Suprapubic skin (tissue), 4 donors: ENCODE results near the gene MANBA. TPM values are rescaled to one million over a fixed set of nuclear protein-coding genes. Genes with fewer than 3 reads are reported as not detected.

Source experiments
- DNase-seq, 2 donors: peaks; one replicate each; pipeline ENCODE4 v3.0.0-alpha.2; 2019; ENCODE audit warnings: low spot score in 2 of 2
- H3K27ac ChIP-seq: fragments of 200-600 bp; sonication (generic); one replicate; pipeline ENCODE4 v1.5.1; 2019
- H3K27me3 ChIP-seq: fragments of 200-600 bp; sonication (generic); one replicate; pipeline ENCODE4 v1.5.1; 2019
- H3K36me3 ChIP-seq: fragments of 200-600 bp; sonication (generic); one replicate; pipeline ENCODE4 v1.5.1; 2019
- H3K4me1 ChIP-seq: fragments of 200-600 bp; sonication (generic); one replicate; pipeline ENCODE4 v1.5.1; 2019
- H3K4me3 ChIP-seq: fragments of 200-600 bp; sonication (generic); one replicate; pipeline ENCODE4 v1.5.1; 2019; ENCODE audit warnings: mild to moderate bottlenecking
- H3K9me3 ChIP-seq: fragments of 200-600 bp; sonication (generic); one replicate; pipeline ENCODE4 v1.5.1; 2019
- CTCF ChIP-seq, 2 donors: fragments of 200-600 bp in 1 of 2; fragments of 450-650 bp in 1 of 2; sonication (generic) in 1 of 2; IDR thresholded peaks; one replicate each; pipeline ENCODE4 v1.5.1; 2016 to 2019; ENCODE audit warnings: antibody characterized with exemption in 2 of 2, mild to moderate bottlenecking in 1 of 2, moderate library complexity in 1 of 2
- EP300 ChIP-seq: sonication (generic); formaldehyde crosslinking; IDR thresholded peaks from one replicate; pipeline ENCODE4 v1.6.1; 2017; ENCODE audit warnings: antibody characterized with exemption
- POLR2A ChIP-seq, 2 donors: fragments of 450-650 bp; IDR thresholded peaks; one replicate each; pipeline ENCODE4 v1.6.1; 2017; ENCODE audit warnings: antibody characterized with exemption in 2 of 2, mild to moderate bottlenecking in 2 of 2, moderate library complexity in 2 of 2
- POLR2AphosphoS5 ChIP-seq, 3 donors: sonication (generic); formaldehyde crosslinking; IDR thresholded peaks; one replicate each; pipeline ENCODE4 v1.6.1; 2017; ENCODE audit warnings: antibody characterized with exemption in 3 of 3
- WGBS: methylation state at CpG from one replicate; pipeline ENCODE4 v1.1.5; 2018; 5-methylcytosine and 5-hydroxymethylcytosine counted together
- total RNA-seq, 4 donors: library from RNA; depleted of rRNA; stranded (reverse); fragments of >200 nt; gene quantifications; one replicate each; pipeline ENCODE4 v1.1.0, GENCODE V29; 2016

The MANBA gene
- total RNA-seq, 4 donors from 2014 or later = 11.0 to 36.1 (median 21.1) TPM

- TF ChIP-seq POLR2A (IDR thresholded peaks at IDR 0.05) (no peak), EP300 (no peak), POLR2AphosphoS5 (IDR thresholded peaks at IDR 0.05) (no peak), CTCF (IDR thresholded peaks at IDR 0.05) (no peak)
- no peak overlapping the region for H3K27ac ChIP-seq
- no peak for DNase-seq
- H3K4me3 ChIP-seq = no peak overlapping the region
- no peaks in the 10 kb centered on the region for H3K9me3 ChIP-seq
- WGBS = 90% methylated on average over 4 of the region's 4 CpGs
- H3K36me3 ChIP-seq = peaks cover 78% of the 10 kb centered on the region
- H3K27me3 ChIP-seq = no peaks in the 10 kb centered on the region
- peaks cover 2% of the 10 kb centered on the region for H3K4me1 ChIP-seq
Observed at GRCh38 chr4:102596532-102596931, 164.2 kb downstream of the MANBA start.

GRCh38 chr4:102594000-102594399 is 166.8 kb downstream of the MANBA start:
- DNase-seq = no peak
- Histone ChIP-seq H3K9me3 (no peaks in the 10 kb centered on the region), H3K4me3 (no peak overlapping the region), H3K36me3 (peaks cover 71% of the 10 kb centered on the region), H3K27ac (no peak overlapping the region), H3K27me3 (no peaks in the 10 kb centered on the region), H3K4me1 (no peaks in the 10 kb centered on the region)
- TF ChIP-seq POLR2A (IDR thresholded peaks at IDR 0.05) = no peak
- TF ChIP-seq EP300 = no peak
- no peak for TF ChIP-seq POLR2AphosphoS5 (IDR thresholded peaks at IDR 0.05)
- TF ChIP-seq CTCF (IDR thresholded peaks at IDR 0.05) = no peak
- WGBS = 80% methylated on average over 2 of the region's 2 CpGs

GRCh38 chr4:102593147-102593546 is 167.6 kb downstream of the MANBA start:
- TF ChIP-seq EP300 = no peak
- no peak for TF ChIP-seq POLR2A (IDR thresholded peaks at IDR 0.05)
- no peak for TF ChIP-seq CTCF (IDR thresholded peaks at IDR 0.05)
- TF ChIP-seq POLR2AphosphoS5 (IDR thresholded peaks at IDR 0.05) = no peak
- H3K27me3 ChIP-seq = no peaks in the 10 kb centered on the region
- H3K4me1 ChIP-seq = no peaks in the 10 kb centered on the region
- H3K36me3 ChIP-seq = peaks cover 69% of the 10 kb centered on the region
- WGBS = 89% methylated on average over 7 of the region's 7 CpGs
- no peak overlapping the region for H3K27ac ChIP-seq
- no peak for DNase-seq
- H3K9me3 ChIP-seq = no peaks in the 10 kb centered on the region
- H3K4me3 ChIP-seq = no peak overlapping the region

GRCh38 chr4:102592256-102592655 is 168.5 kb downstream of the MANBA start:
- H3K27ac ChIP-seq = no peak overlapping the region
- no peaks in the 10 kb centered on the region for H3K9me3 ChIP-seq
- no peak for DNase-seq
- H3K4me1 ChIP-seq = no peaks in the 10 kb centered on the region
- no peaks in the 10 kb centered on the region for H3K27me3 ChIP-seq
- no peak overlapping the region for H3K4me3 ChIP-seq
- peaks cover 69% of the 10 kb centered on the region for H3K36me3 ChIP-seq
- TF ChIP-seq EP300 (no peak), POLR2AphosphoS5 (IDR thresholded peaks at IDR 0.05) (no peak), POLR2A (IDR thresholded peaks at IDR 0.05) (no peak), CTCF (IDR thresholded peaks at IDR 0.05) (no peak)

GRCh38 chr4:102589743-102590142 is 171.0 kb downstream of the MANBA start:
- no peak for TF ChIP-seq POLR2AphosphoS5 (IDR thresholded peaks at IDR 0.05)
- TF ChIP-seq CTCF (IDR thresholded peaks at IDR 0.05) = no peak
- TF ChIP-seq EP300 = no peak
- no peak for TF ChIP-seq POLR2A (IDR thresholded peaks at IDR 0.05)
- DNase-seq = no peak

More at GRCh38 chr4:102589743-102590142, 171.0 kb downstream of the MANBA start:
- Histone ChIP-seq H3K27me3 (no peaks in the 10 kb centered on the region), H3K36me3 (peaks cover 63% of the 10 kb centered on the region), H3K9me3 (no peaks in the 10 kb centered on the region), H3K4me3 (no peak overlapping the region), H3K4me1 (no peaks in the 10 kb centered on the region), H3K27ac (no peak overlapping the region)
- 90% methylated on average over 3 of the region's 3 CpGs for WGBS
